HFF-Myc (cell line): Measurements from ENCODE around the gene ZCCHC17.

Experiments used
- DNase-seq: peaks from one replicate; pipeline ENCODE4 v3.0.0-alpha.2; 2011; ENCODE audit warnings: low read depth; ENCODE audit errors: extremely low read depth
- H3K4me3 ChIP-seq: replicated peaks from 2 replicates; pipeline ENCODE4 v1.5.1; 2011; ENCODE audit warnings: low read depth, mild to moderate bottlenecking, control low read depth, low read length
- CTCF ChIP-seq: IDR thresholded peaks from 2 replicates; pipeline ENCODE4 v1.5.1; 2012; ENCODE audit warnings: mild to moderate bottlenecking, low read depth, low read length, control low read depth; ENCODE audit errors: missing control alignments

The ZCCHC17 gene

GRCh38 chr1:31348449-31348848 lies 51.6 kb downstream of the ZCCHC17 start:
- no peak for DNase-seq
- no peak for TF ChIP-seq CTCF

GRCh38 chr1:31354283-31354682 lies 57.5 kb downstream of the ZCCHC17 start:
- H3K4me3 ChIP-seq = no peak overlapping the region
- TF ChIP-seq CTCF = no peak
- DNase-seq = no peak

More at GRCh38 chr1:31348449-31348848, 51.6 kb downstream of the ZCCHC17 start:
- no peak overlapping the region for H3K4me3 ChIP-seq

GRCh38 chr1:31356427-31356826 lies 59.6 kb downstream of the ZCCHC17 start:
- no peak overlapping the region for H3K4me3 ChIP-seq
- TF ChIP-seq CTCF = no peak
- DNase-seq = no peak

GRCh38 chr1:31361607-31362006 lies 64.8 kb downstream of the ZCCHC17 start:
- TF ChIP-seq CTCF = no peak
- no peak overlapping the region for H3K4me3 ChIP-seq
- no peak for DNase-seq

GRCh38 chr1:31362032-31362431 lies 65.2 kb downstream of the ZCCHC17 start:
- DNase-seq = no peak
- no peak overlapping the region for H3K4me3 ChIP-seq
- TF ChIP-seq CTCF = no peak

- H3K4me3 ChIP-seq = no peak overlapping the region
- no peak for DNase-seq
- no peak for TF ChIP-seq CTCF
Observed at GRCh38 chr1:31364561-31365250, 67.9 kb downstream of the ZCCHC17 start.

- TF ChIP-seq CTCF = no peak
- DNase-seq = no peak
- no peak overlapping the region for H3K4me3 ChIP-seq
Observed at GRCh38 chr1:31366796-31367195, 70.0 kb downstream of the ZCCHC17 start.
